HL-60 (cell line): ENCODE results near the gene KIAA1217.

Source experiments
- DNase-seq, 2 experiments: peaks; one replicate each; pipeline ENCODE4 v3.0.0-alpha.2; 2010 to 2020; ENCODE audit warnings: low read depth in 1 of 2, low spot score in 1 of 2
- H3K27ac ChIP-seq: fragments of 250-450 bp; sonication (Bioruptor Pico); replicated peaks from 2 replicates; pipeline ENCODE4 v1.5.1; 2020; ENCODE audit warnings: mild to moderate bottlenecking, moderate library complexity
- H3K27me3 ChIP-seq: fragments of 250-450 bp; sonication (Bioruptor Pico); 2 replicates; pipeline ENCODE4 v1.5.1; 2021; ENCODE audit warnings: mild to moderate bottlenecking, moderate library complexity; ENCODE audit not compliant: insufficient read depth, poor library complexity, severe bottlenecking
- H3K4me3 ChIP-seq: replicated peaks from 2 replicates; pipeline ENCODE4 v1.5.1; 2011; ENCODE audit warnings: mild to moderate bottlenecking, control low read depth, low read length; ENCODE audit not compliant: insufficient read depth
- GABPA ChIP-seq: IDR thresholded peaks from 2 replicates; pipeline ENCODE4 v1.6.1; 2012; ENCODE audit warnings: low read depth
- POLR2AphosphoS5 ChIP-seq: IDR thresholded peaks from 2 replicates; pipeline ENCODE4 v1.6.1; 2012; ENCODE audit warnings: low read depth
- SPI1 ChIP-seq: IDR thresholded peaks from 2 replicates; pipeline ENCODE4 v1.6.1; 2012; ENCODE audit warnings: low read depth, mild to moderate bottlenecking, borderline replicate concordance
- TF ChIP-seq, protein P1 (sequence below): IDR thresholded peaks from 2 replicates; pipeline ENCODE4 v1.6.1; 2012; ENCODE audit warnings: low read depth; ENCODE audit not compliant: insufficient replicate concordance
- TF ChIP-seq, protein P2 (sequence below): IDR thresholded peaks from one replicate; pipeline ENCODE4 v1.5.1; 2011; ENCODE audit warnings: low read length, control low read depth, inconsistent platforms; ENCODE audit not compliant: insufficient read depth

KIAA1217 gene

DNA sequence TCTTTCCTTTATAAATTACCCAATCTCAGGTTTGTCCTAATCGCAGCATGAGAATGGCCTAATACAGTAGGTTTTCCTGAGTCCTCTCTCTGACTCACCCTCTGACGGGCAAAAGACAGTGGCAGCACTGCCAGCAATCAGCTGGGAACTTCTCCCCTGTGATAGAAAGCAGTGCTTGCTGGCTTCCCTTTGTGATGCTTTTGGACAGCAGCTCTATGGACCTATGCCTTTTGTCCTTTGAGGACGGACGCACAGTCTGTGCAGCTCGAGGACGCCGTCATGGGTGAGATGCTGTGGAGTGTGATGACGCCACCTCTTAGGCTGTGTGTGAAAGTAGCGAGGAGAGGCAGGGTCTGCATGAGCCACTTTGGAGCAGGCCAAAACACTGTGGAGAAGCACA is 68.8 kb downstream of the KIAA1217 start:
- no peak for DNase-seq
- H3K27ac ChIP-seq: no peak overlapping the region
- no peak for TF ChIP-seq SPI1
- TF ChIP-seq, protein P1, sequence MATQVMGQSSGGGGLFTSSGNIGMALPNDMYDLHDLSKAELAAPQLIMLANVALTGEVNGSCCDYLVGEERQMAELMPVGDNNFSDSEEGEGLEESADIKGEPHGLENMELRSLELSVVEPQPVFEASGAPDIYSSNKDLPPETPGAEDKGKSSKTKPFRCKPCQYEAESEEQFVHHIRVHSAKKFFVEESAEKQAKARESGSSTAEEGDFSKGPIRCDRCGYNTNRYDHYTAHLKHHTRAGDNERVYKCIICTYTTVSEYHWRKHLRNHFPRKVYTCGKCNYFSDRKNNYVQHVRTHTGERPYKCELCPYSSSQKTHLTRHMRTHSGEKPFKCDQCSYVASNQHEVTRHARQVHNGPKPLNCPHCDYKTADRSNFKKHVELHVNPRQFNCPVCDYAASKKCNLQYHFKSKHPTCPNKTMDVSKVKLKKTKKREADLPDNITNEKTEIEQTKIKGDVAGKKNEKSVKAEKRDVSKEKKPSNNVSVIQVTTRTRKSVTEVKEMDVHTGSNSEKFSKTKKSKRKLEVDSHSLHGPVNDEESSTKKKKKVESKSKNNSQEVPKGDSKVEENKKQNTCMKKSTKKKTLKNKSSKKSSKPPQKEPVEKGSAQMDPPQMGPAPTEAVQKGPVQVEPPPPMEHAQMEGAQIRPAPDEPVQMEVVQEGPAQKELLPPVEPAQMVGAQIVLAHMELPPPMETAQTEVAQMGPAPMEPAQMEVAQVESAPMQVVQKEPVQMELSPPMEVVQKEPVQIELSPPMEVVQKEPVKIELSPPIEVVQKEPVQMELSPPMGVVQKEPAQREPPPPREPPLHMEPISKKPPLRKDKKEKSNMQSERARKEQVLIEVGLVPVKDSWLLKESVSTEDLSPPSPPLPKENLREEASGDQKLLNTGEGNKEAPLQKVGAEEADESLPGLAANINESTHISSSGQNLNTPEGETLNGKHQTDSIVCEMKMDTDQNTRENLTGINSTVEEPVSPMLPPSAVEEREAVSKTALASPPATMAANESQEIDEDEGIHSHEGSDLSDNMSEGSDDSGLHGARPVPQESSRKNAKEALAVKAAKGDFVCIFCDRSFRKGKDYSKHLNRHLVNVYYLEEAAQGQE: no peak
- TF ChIP-seq POLR2AphosphoS5: no peak
- TF ChIP-seq, protein P2, sequence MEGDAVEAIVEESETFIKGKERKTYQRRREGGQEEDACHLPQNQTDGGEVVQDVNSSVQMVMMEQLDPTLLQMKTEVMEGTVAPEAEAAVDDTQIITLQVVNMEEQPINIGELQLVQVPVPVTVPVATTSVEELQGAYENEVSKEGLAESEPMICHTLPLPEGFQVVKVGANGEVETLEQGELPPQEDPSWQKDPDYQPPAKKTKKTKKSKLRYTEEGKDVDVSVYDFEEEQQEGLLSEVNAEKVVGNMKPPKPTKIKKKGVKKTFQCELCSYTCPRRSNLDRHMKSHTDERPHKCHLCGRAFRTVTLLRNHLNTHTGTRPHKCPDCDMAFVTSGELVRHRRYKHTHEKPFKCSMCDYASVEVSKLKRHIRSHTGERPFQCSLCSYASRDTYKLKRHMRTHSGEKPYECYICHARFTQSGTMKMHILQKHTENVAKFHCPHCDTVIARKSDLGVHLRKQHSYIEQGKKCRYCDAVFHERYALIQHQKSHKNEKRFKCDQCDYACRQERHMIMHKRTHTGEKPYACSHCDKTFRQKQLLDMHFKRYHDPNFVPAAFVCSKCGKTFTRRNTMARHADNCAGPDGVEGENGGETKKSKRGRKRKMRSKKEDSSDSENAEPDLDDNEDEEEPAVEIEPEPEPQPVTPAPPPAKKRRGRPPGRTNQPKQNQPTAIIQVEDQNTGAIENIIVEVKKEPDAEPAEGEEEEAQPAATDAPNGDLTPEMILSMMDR: no peak
- no peak for TF ChIP-seq GABPA
- H3K4me3 ChIP-seq: no peak overlapping the region
- no peaks in the 10 kb centered on the region for H3K27me3 ChIP-seq

DNA sequence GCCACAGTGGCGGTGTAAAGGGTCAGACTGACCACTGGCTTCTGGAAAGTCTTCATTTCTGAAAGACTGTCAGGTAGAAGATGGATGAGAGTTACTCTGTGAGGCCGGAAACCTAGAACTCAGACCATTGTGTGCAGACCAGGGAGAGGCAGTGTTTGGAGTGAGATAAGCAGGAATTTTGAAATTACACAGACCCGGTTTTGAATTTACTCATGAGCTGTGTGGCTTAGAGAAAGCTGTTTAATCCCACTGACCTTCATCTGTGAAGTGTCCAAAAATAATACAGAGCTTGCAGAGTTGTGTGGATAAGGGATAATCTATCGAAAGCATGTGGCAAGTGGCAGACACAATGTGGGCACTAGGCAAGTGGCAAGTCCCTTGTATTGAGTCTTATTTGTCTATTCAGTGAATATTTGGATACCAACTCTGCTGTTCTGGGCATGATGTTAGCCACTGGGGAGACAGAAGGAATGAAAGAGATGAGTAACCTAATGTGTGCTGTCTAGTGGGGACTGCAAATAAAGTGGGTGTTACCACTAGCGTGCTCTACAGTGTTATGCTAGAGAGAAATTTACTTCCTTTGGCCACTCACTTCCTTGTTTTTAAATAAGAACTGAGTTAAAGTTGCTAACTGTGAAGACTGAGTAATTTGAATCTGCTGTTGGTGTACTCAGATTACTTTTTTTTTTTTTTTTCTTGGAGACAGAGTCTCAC is 69.4 kb downstream of the KIAA1217 start:
- Histone ChIP-seq H3K4me3 (no peak overlapping the region), H3K27me3 (no peaks in the 10 kb centered on the region), H3K27ac (no peak overlapping the region)
- TF ChIP-seq POLR2AphosphoS5: no peak
- TF ChIP-seq, protein P2: no peak
- TF ChIP-seq, protein P1: no peak
- TF ChIP-seq GABPA: no peak
- TF ChIP-seq SPI1: no peak
- no peak for DNase-seq

DNA sequence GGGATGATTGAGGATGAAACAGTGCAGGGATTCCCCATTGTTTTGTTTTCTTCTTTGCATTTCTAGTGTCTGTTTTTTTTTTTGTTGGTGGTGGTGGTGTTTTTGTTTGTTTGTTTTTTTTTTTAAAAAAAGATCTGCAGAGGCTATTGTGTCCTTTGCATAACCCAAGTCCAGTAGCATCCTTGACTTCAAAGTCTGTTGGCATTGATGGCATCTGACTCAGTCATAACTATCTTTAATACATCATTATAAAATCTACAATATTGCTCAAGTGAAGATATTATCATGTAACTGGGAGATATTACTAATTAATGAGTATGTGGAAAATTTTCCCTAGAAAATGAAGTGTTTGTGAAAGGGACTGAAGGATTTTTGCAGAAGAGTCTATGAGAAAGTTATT is 70.2 kb downstream of the KIAA1217 start:
- no peak overlapping the region for H3K27ac ChIP-seq
- TF ChIP-seq, protein P1: no peak
- no peak for TF ChIP-seq POLR2AphosphoS5
- TF ChIP-seq GABPA: no peak
- TF ChIP-seq, protein P2: no peak
- TF ChIP-seq SPI1: no peak
- DNase-seq: no peak
- no peak overlapping the region for H3K4me3 ChIP-seq
- H3K27me3 ChIP-seq: no peaks in the 10 kb centered on the region
